B cell (primary cell): ENCODE data around the gene MCM5. TPM values are rescaled to one million over a fixed set of nuclear protein-coding genes. Genes with fewer than 3 reads are reported as not detected.

Experiments
- ATAC-seq: fragments of 200-7000 bp; cut with Tn5 transposase; one replicate; pipeline ENCODE4 v1.10.0; 2021; ENCODE audit warnings: low read depth, mild to moderate bottlenecking, moderate number of reproducible peaks, moderate library complexity
- CTCF ChIA-PET: fragments of 350-600 bp; sonication (Branson Sonifier 250); formaldehyde crosslinking; loops from one replicate; lab custom pipeline; 2021; ENCODE audit warnings: antibody characterized with exemption, inconsistent platforms; lab: Charles Lee
- POLR2A ChIA-PET: fragments of 350-600 bp; sonication (Branson Sonifier 250); formaldehyde crosslinking; loops from one replicate; lab custom pipeline; 2021; ENCODE audit warnings: antibody characterized with exemption; lab: Charles Lee
- DNase-seq: peaks from one replicate; pipeline ENCODE4 v3.0.0; 2013
- H2AFZ ChIP-seq: 2 replicates; pipeline ENCODE4 v1.6.1; 2012; ENCODE audit warnings: mild to moderate bottlenecking, low read depth, low read length; ENCODE audit not compliant: insufficient read depth, poor library complexity, severe bottlenecking
- H3K27ac ChIP-seq, 2 donors: 1 replicate in 1 of 2; 2 replicates in 1 of 2; pipeline ENCODE4 v1.5.1; 2012 to 2013; ENCODE audit warnings: low read length in 2 of 2, mild to moderate bottlenecking in 2 of 2, moderate library complexity in 1 of 2
- H3K27me3 ChIP-seq, 4 experiments: fragments of 200-600 bp in 1 of 4; sonication (generic) in 1 of 4; replicated peaks in 1 of 4; 1 replicate in 2 of 4; 2 replicates in 2 of 4; pipeline versions ENCODE4 v1.6.1 to v1.7.0; 2013 to 2016; ENCODE audit warnings: low read length in 3 of 4, mild to moderate bottlenecking in 2 of 4, mixed read lengths in 1 of 4, moderate library complexity in 1 of 4; ENCODE audit not compliant: insufficient read depth in 4 of 4, control insufficient read depth in 3 of 4; ENCODE audit errors: control extremely low read depth in 1 of 4
- H3K36me3 ChIP-seq, 2 experiments: replicated peaks in 1 of 2; 1 replicate in 1 of 2; 2 replicates in 1 of 2; pipeline versions ENCODE4 v1.6.1 to v1.7.1; 2013; ENCODE audit warnings: low read length in 1 of 2; ENCODE audit not compliant: insufficient read depth in 2 of 2, control insufficient read depth in 1 of 2; ENCODE audit errors: control extremely low read depth in 1 of 2, extremely low read depth in 1 of 2
- H3K4me1 ChIP-seq, 2 donors: fragments of 200-600 bp in 1 of 2; sonication (generic) in 1 of 2; 1 replicate in 1 of 2; 2 replicates in 1 of 2; pipeline versions ENCODE4 v1.5.1 to v1.6.1; 2013 to 2017; ENCODE audit warnings: low read length in 2 of 2; ENCODE audit not compliant: control insufficient read depth in 2 of 2, insufficient read depth in 2 of 2
- H3K4me2 ChIP-seq: replicated peaks from 2 replicates; pipeline ENCODE3; 2012; ENCODE audit warnings: mild to moderate bottlenecking, low read depth, low read length; ENCODE audit not compliant: poor library complexity, severe bottlenecking
- H3K4me3 ChIP-seq, 5 experiments: fragments of 200-600 bp in 1 of 5; sonication (generic) in 1 of 5; 1 replicate in 3 of 5; 2 replicates in 2 of 5; pipeline versions ENCODE4 v1.5.1 to v1.7.0; 2011 to 2016; ENCODE audit warnings: low read length in 4 of 5, mild to moderate bottlenecking in 4 of 5, low read depth in 2 of 5, control low read depth in 1 of 5, moderate library complexity in 1 of 5; ENCODE audit not compliant: insufficient read depth in 1 of 5; ENCODE audit errors: control extremely low read depth in 1 of 5, extremely low read depth in 1 of 5
- H3K79me2 ChIP-seq: fragments of 200-600 bp; sonication (generic); one replicate; pipeline ENCODE4 v1.6.0; 2016; ENCODE audit warnings: low read length; ENCODE audit not compliant: control insufficient read depth, insufficient read depth
- H3K9ac ChIP-seq: fragments of 200-600 bp; sonication (generic); 2 replicates; pipeline ENCODE4 v1.6.1; 2017; ENCODE audit warnings: mild to moderate bottlenecking, low read length, moderate library complexity
- H3K9me3 ChIP-seq, 3 donors: one replicate each; pipeline versions ENCODE4 v1.6.1 to v1.7.1; 2013; ENCODE audit warnings: low read length in 2 of 3; ENCODE audit not compliant: control insufficient read depth in 2 of 3, insufficient read depth in 1 of 3; ENCODE audit errors: control extremely low read depth in 1 of 3
- H4K20me1 ChIP-seq: 2 replicates; pipeline ENCODE4 v1.6.0; 2012; ENCODE audit warnings: mild to moderate bottlenecking, low read length; ENCODE audit not compliant: insufficient read depth, control insufficient read depth, poor library complexity, severe bottlenecking
- H3K27ac Mint-ChIP-seq: one replicate; pipeline ENCODE4 v1.8.0; 2021; ENCODE audit warnings: mixed read lengths
- H3K27me3 Mint-ChIP-seq: one replicate; pipeline ENCODE4 v1.8.0; 2021; ENCODE audit warnings: mixed read lengths
- H3K4me1 Mint-ChIP-seq: one replicate; pipeline ENCODE4 v1.8.0; 2021; ENCODE audit warnings: mixed read lengths
- H3K4me3 Mint-ChIP-seq: one replicate; pipeline ENCODE4 v1.8.0; 2021; ENCODE audit warnings: mixed read lengths
- H3K9me3 Mint-ChIP-seq: one replicate; pipeline ENCODE4 v1.8.0; 2022; ENCODE audit warnings: mixed read lengths; ENCODE audit not compliant: insufficient read depth
- CTCF ChIP-seq: fragments of 200-600 bp; IDR thresholded peaks from one replicate; pipeline ENCODE4 v1.8.0; 2022; ENCODE audit warnings: antibody characterized with exemption, mild to moderate bottlenecking
- EZH2 ChIP-seq: IDR thresholded peaks from 2 replicates; pipeline ENCODE4 v1.6.1; 2012; ENCODE audit warnings: borderline replicate concordance, low read depth, mild to moderate bottlenecking, moderate library complexity, low read length; ENCODE audit not compliant: insufficient read depth, poor library complexity, severe bottlenecking
- WGBS: methylation state at CpG from one replicate; pipeline ENCODE4 v1.1.5; 2013; ENCODE audit warnings: missing lambda C conversion rate; ENCODE audit not compliant: insufficient coverage; 5-methylcytosine and 5-hydroxymethylcytosine counted together
- intact Hi-C: fragments of 100-400 bp; cut with micrococcal nuclease; formaldehyde crosslinking; loops from one replicate; pipeline ENCODE4 v1.10.0; 2022
- polyA plus RNA-seq: library from polyadenylated mRNA; depleted of rRNA; stranded (reverse); fragments of >200 nt; gene quantifications from 2 replicates; pipeline ENCODE4 v1.2.3, GENCODE V29; 2012
- total RNA-seq, 2 donors: library from RNA; stranded (reverse); fragments of 120-200 nt in 1 of 2; gene quantifications; 1 replicate in 1 of 2; 2 replicates in 1 of 2; pipeline versions ENCODE4 v1.2.3 to v1.2.4, GENCODE V29; 2013 to 2022

Gene MCM5
- total and polyA plus RNA-seq, 2 donors (not counting 1 experiment from before 2014, with no cell fraction given), result 112 to 203 TPM

GRCh38 chr22:35383679-35384071, 16.3 kb upstream of the MCM5 start:
- H3K4me1 ChIP-seq, result peaks cover 14 to 22% of the 10 kb centered on the region in 2 donors
- H3K27me3 Mint-ChIP-seq, result no peaks in the 10 kb centered on the region
- no CpG with 5 or more reads among the region's 3 CpGs for WGBS
- POLR2A ChIA-PET, result no interaction called here
- no peak overlapping the region for H3K27ac ChIP-seq
- TF ChIP-seq EZH2 (no peak), CTCF (no peak)
- ATAC-seq, result no peak
- H3K9ac ChIP-seq, result no peak overlapping the region
- H2AFZ ChIP-seq, result no peak overlapping the region
- peaks cover 0 to 6% of the 10 kb centered on the region in 2 experiments for H3K36me3 ChIP-seq
- H3K27me3 ChIP-seq, result peaks cover 0 to 13% (median 2%) of the 10 kb centered on the region in 4 experiments
- H3K4me2 ChIP-seq, result no peak overlapping the region
- peaks cover 31% of the 10 kb centered on the region for H3K4me1 Mint-ChIP-seq
- CTCF ChIA-PET, result no interaction called here
- intact Hi-C loops, result no loop called here
- no peaks in the 10 kb centered on the region for H3K9me3 Mint-ChIP-seq
- H3K27ac Mint-ChIP-seq, result no peak overlapping the region
- H3K79me2 ChIP-seq, result no peaks in the 10 kb centered on the region
- H3K4me3 ChIP-seq, result no peak overlapping the region
- no peak for DNase-seq
- H4K20me1 ChIP-seq, result no peaks in the 10 kb centered on the region
- H3K4me3 Mint-ChIP-seq, result no peak overlapping the region
- H3K9me3 ChIP-seq, result no peaks in the 10 kb centered on the region

GRCh38 chr22:35384527-35384926, 15.4 kb upstream of the MCM5 start:
- H2AFZ ChIP-seq, result no peak overlapping the region
- no peaks in the 10 kb centered on the region for H3K79me2 ChIP-seq
- WGBS, result 88% methylated on average over 2 of the region's 4 CpGs
- no peak overlapping the region for H3K27ac ChIP-seq
- Mint-ChIP-seq H3K4me1 (peaks cover 28% of the 10 kb centered on the region), H3K4me3 (no peak overlapping the region), H3K9me3 (no peaks in the 10 kb centered on the region), H3K27ac (no peak overlapping the region), H3K27me3 (no peaks in the 10 kb centered on the region)
- no peak overlapping the region for H3K9ac ChIP-seq
- no peak for ATAC-seq
- no peak for DNase-seq
- no peaks in the 10 kb centered on the region for H4K20me1 ChIP-seq
- no peak overlapping the region for H3K4me3 ChIP-seq
- intact Hi-C loops, result no loop called here
- H3K4me1 ChIP-seq, result peaks cover 14 to 22% of the 10 kb centered on the region in 2 donors
- ChIA-PET CTCF (interaction anchor here (0.7 kb wide), 1 partner anchor 13 kb away, joined by 3 read pairs; no protein-coding TSS in a partner anchor), POLR2A (interaction anchor here (0.6 to 1.3 kb wide), 2 partner anchors 8 to 13 kb away, joined by 3 to 4 read pairs; no protein-coding TSS in a partner anchor)
- no peaks in the 10 kb centered on the region for H3K9me3 ChIP-seq
- H3K27me3 ChIP-seq, result peaks cover 0 to 13% (median 2%) of the 10 kb centered on the region in 4 experiments
- no peak overlapping the region for H3K4me2 ChIP-seq
- peaks cover 0 to 6% of the 10 kb centered on the region in 2 experiments for H3K36me3 ChIP-seq
- TF ChIP-seq CTCF (no peak), EZH2 (no peak)
